HG03175 (cell line): ENCODE results near the gene ATG16L2.
"Not testable (repeated sequence)": the region's sequence is repeated elsewhere in the genome, so short reads cannot be mapped to it uniquely, and the experiment has no call there.

Experiments used
- ATAC-seq: cut with Tn5 transposase; IDR thresholded peaks from one replicate; pipeline ENCODE4 v1.9.1; 2021; ENCODE audit warnings: mild to moderate bottlenecking, moderate library complexity; ENCODE audit not compliant: unreplicated experiment

ATG16L2 gene

GRCh38 chr11:72836111-72836510 is 21.9 kb downstream of the ATG16L2 start:
- no peak for ATAC-seq

- no peak for ATAC-seq
Measured at GRCh38 chr11:72838691-72839305, 24.6 kb downstream of the ATG16L2 start.

GRCh38 chr11:72840780-72841179 is 26.6 kb downstream of the ATG16L2 start:
- no peak for ATAC-seq

GRCh38 chr11:72841397-72841796 is 27.2 kb downstream of the ATG16L2 start:
- no peak for ATAC-seq

- ATAC-seq: no peak
Measured at GRCh38 chr11:72842126-72842525, 27.9 kb downstream of the ATG16L2 start.

- no peak for ATAC-seq
Measured at GRCh38 chr11:72842653-72843330, 28.6 kb downstream of the ATG16L2 start.

GRCh38 chr11:72844356-72844755 is 30.1 kb downstream of the ATG16L2 start:
- ATAC-seq: no peak

GRCh38 chr11:72848846-72849466 is 34.7 kb downstream of the ATG16L2 start:
- ATAC-seq: no peak

GRCh38 chr11:72850832-72851231 is 36.6 kb downstream of the ATG16L2 start:
- no peak for ATAC-seq

GRCh38 chr11:72851726-72852125 is 37.5 kb downstream of the ATG16L2 start:
- no peak for ATAC-seq

GRCh38 chr11:72856065-72856464 is 41.9 kb downstream of the ATG16L2 start:
- ATAC-seq: no peak

- no peak for ATAC-seq
Measured at GRCh38 chr11:72856551-72857345, 42.5 kb downstream of the ATG16L2 start.

GRCh38 chr11:72858267-72858666 is 44.1 kb downstream of the ATG16L2 start:
- ATAC-seq: not testable (repeated sequence)

- ATAC-seq: no peak
Measured at GRCh38 chr11:72859126-72859525, 44.9 kb downstream of the ATG16L2 start.

- no peak for ATAC-seq
Measured at GRCh38 chr11:72860010-72860409, 45.8 kb downstream of the ATG16L2 start.

GRCh38 chr11:72860592-72860991 is 46.4 kb downstream of the ATG16L2 start:
- no peak for ATAC-seq

- ATAC-seq: no peak
Measured at GRCh38 chr11:72863091-72863490, 48.9 kb downstream of the ATG16L2 start.

- ATAC-seq: no peak
Measured at GRCh38 chr11:72863916-72864315, 49.7 kb downstream of the ATG16L2 start.

- ATAC-seq: no peak
Measured at GRCh38 chr11:72864702-72865655, 50.8 kb downstream of the ATG16L2 start.

GRCh38 chr11:72867970-72868369 is 53.8 kb downstream of the ATG16L2 start:
- ATAC-seq: no peak
